GM12873 (cell line): ENCODE measurements around the gene ERMN.

ENCODE experiments used
- CTCF ChIP-seq: IDR thresholded peaks from 2 replicates; pipeline ENCODE4 v1.5.1; 2012; ENCODE audit warnings: low read depth, mild to moderate bottlenecking, moderate library complexity, low read length, control low read depth; ENCODE audit not compliant: insufficient read depth; ENCODE audit errors: missing control alignments

Gene ERMN

GRCh38 chr2:157291018-157291417 lies 34.6 kb downstream of the ERMN start:
- TF ChIP-seq CTCF: no peak

DNA sequence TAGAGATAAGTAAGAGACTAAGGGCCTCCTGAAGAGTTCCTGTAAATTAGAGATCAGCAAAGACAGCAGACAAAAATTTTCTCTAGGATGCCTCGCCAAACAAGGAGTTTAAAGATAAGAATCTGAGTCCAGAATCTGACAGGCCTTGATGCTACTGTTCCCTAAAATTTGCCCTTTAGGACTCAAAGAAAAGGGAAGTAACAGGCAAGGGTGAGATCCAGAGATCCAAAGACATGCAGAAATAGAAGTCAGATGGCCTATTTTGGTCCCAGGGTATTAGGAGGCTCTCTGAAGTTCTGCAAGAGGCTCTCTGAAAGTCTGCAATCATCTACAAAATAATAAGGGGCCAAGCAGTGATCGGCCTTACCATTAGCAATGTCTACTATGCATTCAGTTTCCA lies 35.1 kb downstream of the ERMN start:
- TF ChIP-seq CTCF: no peak

GRCh38 chr2:157287160-157287559 lies 38.5 kb downstream of the ERMN start:
- TF ChIP-seq CTCF: no peak

DNA sequence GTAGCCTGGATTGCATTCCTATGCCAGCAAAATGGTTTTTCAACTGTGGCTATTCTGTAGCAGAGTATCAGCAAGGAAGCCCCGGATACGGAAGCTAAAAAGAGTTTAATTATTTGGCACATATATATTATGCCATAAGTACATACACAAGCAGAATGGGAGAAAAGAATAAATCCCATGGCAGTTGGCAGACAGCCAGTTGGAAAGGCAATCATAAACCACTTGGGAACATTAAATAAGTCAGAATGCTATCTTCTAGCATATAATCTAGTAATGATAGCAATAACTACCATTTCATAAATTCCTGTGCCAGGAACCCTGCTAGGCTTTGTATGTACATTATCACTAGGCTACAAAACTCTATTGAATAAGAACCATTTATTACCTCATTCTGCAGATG lies 42.2 kb downstream of the ERMN start:
- TF ChIP-seq CTCF: no peak

GRCh38 chr2:157281316-157281715 lies 44.3 kb downstream of the ERMN start:
- no peak for TF ChIP-seq CTCF

DNA sequence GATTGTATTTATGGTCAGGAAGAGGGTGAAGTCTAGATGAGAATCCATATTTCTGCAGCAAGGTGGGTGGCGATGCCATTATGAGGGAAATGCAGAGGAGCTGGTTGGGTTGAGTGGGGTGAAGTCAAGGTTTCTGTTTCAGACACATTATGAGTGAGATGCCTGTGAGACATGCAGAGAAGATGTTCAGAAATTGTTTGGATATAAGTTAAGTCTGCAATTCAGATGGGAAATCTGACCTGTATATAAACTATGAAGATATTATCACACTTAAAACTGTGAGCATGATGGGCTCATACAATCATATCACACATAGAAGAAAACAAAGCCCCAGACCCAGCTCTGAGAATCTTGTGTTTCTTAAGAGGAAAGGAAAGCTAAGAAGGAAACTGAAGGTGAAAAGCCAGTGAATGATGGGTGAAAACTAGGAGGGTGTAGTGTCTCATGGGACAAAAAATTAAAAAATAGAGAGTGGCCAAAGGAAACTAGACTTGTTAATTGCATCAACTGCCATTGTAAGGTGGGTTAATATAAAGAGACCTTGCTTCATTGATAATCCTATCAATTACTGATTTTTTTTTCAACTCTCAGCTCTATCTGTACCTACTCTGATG lies 53.9 kb downstream of the ERMN start:
- TF ChIP-seq CTCF: no peak

GRCh38 chr2:157269922-157270321 lies 55.7 kb downstream of the ERMN start:
- TF ChIP-seq CTCF: no peak
